ENCODE data around the gene NCOA4.
"Not testable (repeated sequence)": the region's sequence is repeated elsewhere in the genome, so short reads cannot be mapped to it uniquely, and the experiment has no call there.

NCOA4 gene

GRCh38 chr10:45978554-45978953 is 51.9 kb downstream of the NCOA4 start:
- DNase-seq, result not testable (repeated sequence)

GRCh38 chr10:45974041-45974440 is 56.4 kb downstream of the NCOA4 start:
- DNase-seq, result not testable (repeated sequence)

GRCh38 chr10:45972813-45973169 is 57.6 kb downstream of the NCOA4 start:
- not testable (repeated sequence) for DNase-seq

GRCh38 chr10:45972106-45972812 is 58.2 kb downstream of the NCOA4 start, which contains the start of gene TIMM23:
Gene TIMM23, plus strand, starts transcription at chr10:45972489. Its CDS starts 136 bp downstream, at chr10:45972625.
- DNase-seq, result peak; percentile 12

GRCh38 chr10:45971742-45972105 is 58.7 kb downstream of the NCOA4 start:
- not testable (repeated sequence) for DNase-seq

- not testable (repeated sequence) for DNase-seq
Observed at GRCh38 chr10:45971019-45971418, 59.4 kb downstream of the NCOA4 start.

- not testable (repeated sequence) for DNase-seq
Observed at GRCh38 chr10:45962686-45963452, 67.6 kb downstream of the NCOA4 start.

GRCh38 chr10:45957928-45958327 is 72.5 kb downstream of the NCOA4 start:
- not testable (repeated sequence) for DNase-seq

GRCh38 chr10:45956634-45957033 is 73.8 kb downstream of the NCOA4 start:
- not testable (repeated sequence) for DNase-seq

Measured in DMS79 treated with DMSO at 0.1 percent for 48 hours (cell line).